ENCODE results near the gene SUDS3.
"Not testable (repeated sequence)": the region's sequence is repeated elsewhere in the genome, so short reads cannot be mapped to it uniquely, and the experiment has no call there.

The SUDS3 gene

DNA sequence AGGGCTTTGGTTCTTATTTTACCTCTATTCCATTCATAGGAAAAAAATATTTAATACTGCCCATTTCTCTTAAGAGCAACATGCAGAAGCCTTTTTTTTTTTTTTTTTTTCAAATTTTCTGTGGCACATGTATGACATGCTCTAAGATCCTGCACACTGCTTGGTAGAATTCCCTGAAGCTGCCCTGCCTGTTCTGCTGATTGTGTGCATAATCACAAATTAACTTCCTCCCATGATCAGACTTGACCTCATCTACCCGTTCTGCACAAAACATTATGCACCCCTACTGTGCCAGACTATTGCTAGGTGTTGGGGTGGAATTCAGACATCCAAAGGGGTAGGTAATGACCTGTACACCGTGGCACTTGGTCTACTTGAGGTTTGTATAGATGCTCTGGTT, 22.2 kb downstream of the SUDS3 start:
- no peak for DNase-seq

GRCh38 chr12:118398940-118399339, 22.6 kb downstream of the SUDS3 start:
- DNase-seq: no peak

- DNase-seq: no peak
Measured at GRCh38 chr12:118402251-118402650, 25.9 kb downstream of the SUDS3 start.

GRCh38 chr12:118404876-118405521, 28.6 kb downstream of the SUDS3 start:
- peak; percentile 64 for DNase-seq

- DNase-seq: not testable (repeated sequence)
Measured at GRCh38 chr12:118408241-118408640, 31.9 kb downstream of the SUDS3 start.

GRCh38 chr12:118409834-118410233, 33.5 kb downstream of the SUDS3 start:
- no peak for DNase-seq

GRCh38 chr12:118417942-118418341, 41.6 kb downstream of the SUDS3 start:
- DNase-seq: no peak

- DNase-seq: no peak
Measured at GRCh38 chr12:118418385-118419057, 42.2 kb downstream of the SUDS3 start.

DNA sequence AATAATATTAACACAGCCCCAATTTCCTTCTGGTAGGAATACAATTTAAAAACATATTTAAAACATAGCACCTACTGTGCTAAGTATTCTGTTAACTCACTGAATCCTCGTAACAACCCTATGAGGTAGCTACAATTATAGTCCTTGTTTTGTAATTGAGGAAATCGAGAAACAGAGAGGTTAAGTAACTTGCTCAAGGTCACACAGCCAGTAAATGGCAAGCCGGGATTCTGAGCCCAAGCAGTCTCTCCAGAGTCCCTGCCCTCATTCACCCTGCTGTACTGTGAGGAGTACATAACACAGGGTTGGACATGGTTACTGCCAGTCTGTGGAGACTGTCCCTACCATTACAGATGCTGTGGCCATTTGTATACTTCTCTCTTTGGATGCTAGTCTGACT, 44.3 kb downstream of the SUDS3 start:
- no peak for DNase-seq

GRCh38 chr12:118424884-118425283, 48.5 kb downstream of the SUDS3 start:
- DNase-seq: peak; percentile 5

DNA sequence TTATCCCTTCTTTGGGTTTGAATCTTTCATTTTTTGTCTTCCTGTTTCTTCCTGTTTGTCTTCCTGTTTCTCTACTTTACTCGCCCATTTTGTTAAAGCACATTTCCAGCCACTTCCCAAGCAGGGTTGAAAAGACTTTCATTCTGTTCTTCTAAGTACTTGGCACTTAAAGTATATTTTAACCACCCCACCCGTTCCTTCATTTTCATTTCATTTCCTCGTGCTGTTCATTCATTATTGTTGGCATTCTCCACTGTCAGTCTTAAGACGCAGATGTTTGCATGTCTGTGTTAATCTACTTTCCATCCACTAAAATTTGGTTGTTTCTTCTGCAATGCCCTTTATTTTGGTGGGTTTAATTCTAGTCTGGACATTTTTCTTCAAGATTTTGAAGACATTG, 49.0 kb downstream of the SUDS3 start:
- DNase-seq: no peak

- DNase-seq: no peak
Measured at GRCh38 chr12:118427819-118428218, 51.5 kb downstream of the SUDS3 start.

DNA sequence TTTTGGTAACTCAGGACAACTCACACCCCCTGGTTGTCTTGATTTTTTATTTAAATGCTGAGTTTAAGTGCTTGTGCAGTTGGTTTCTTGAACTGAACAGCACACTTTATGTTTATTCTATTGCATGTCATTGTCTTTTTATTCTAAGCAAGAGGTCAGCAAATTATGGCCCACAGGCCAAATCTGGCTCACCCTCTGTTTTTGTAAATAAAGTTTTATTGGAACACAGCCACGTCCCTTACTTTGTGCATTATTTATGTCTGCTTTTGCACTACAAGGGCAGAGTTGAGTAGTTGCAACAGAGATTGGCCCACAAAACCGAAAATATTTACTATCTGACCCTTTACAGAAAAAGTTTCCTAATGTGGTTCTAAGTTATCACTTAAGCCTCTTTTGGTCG, 52.3 kb downstream of the SUDS3 start:
- no peak for DNase-seq

DNA sequence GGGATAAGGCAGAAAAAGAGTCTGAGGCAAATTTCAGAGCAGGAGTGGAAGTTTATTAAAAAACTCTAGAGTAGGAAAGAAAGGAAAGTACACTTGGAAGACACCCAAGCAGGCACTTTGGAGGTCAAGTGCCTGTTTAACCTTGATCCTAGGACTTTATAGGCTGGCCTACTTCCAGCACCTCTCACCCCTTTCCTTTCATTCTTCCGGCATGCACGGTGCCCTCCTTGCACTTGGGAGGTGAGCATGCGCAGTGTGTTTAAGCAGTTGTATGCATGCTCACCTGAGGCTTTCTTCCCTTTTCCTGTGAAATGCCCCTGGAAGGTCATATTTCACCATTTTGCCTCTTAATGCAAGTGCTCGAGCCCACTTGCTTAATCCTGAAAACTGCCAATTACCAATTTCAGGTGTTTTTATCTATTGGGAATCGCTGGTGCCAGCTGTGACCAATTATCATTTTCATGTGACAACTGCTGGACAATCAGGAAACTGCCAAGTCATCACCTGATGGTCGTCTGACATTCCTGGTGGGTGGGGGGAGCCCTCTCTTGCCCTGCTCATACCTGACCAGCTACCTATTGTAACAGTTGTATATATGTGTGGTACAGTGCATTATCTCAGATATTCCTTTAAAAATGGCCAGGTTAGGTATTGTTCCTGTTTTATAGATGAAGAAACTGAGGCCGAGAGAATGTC, 53.5 kb downstream of the SUDS3 start:
- DNase-seq: no peak

DNA sequence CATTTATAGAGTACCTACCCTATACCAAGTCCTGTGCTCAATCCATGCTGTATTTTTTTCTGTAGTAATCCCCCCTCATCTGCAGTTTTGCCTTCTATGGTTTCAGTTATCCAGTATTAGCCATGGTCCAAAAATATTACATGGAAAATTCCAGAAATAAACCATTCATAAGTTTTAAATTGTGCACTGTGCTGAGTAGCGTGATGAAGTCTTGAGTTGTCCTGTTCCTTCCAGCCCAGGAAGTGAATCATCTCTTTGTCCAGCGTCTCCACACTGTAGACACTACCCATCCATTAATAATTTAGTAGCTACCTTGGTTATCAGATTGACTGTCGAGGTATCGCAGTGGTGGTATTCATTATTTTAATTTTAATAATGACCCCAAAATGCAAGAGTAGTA, 54.2 kb downstream of the SUDS3 start:
- DNase-seq: no peak

- no peak for DNase-seq
Measured at GRCh38 chr12:118432812-118433545, 56.6 kb downstream of the SUDS3 start.

DNA sequence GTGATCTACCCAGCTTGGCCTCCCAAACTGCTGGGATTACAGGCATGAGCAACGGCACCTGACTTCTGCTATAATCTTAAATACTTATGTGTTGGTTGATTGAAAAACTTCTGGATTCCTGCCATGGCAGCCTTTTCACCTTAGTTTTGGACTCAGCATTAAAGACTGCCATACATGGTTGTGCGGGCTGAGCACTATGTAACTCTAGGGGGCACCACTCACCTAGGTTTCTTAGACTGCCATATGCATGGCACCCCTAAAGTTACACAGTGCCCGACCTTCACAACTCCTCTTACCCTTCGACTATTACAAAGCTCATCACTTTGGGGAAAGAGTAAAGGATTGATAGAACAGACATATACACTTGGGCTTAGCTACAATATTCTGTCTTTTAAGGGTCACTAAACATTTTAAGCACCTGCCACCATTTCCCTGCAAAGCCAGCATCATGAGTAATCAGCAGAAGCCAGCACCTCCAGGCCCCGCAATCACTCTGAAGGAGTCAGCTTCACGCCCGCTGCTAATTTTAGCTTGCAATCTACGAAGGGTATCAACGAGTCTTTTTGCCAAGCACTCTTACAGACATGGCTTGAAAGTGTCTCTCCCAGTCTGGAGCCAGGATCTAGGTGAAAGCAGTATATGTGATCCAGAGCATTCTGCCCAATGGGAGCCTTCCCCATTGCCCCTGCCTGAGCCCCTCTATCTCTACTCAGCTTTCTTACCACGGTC, 59.8 kb downstream of the SUDS3 start:
- DNase-seq: peak; percentile 47

DNA sequence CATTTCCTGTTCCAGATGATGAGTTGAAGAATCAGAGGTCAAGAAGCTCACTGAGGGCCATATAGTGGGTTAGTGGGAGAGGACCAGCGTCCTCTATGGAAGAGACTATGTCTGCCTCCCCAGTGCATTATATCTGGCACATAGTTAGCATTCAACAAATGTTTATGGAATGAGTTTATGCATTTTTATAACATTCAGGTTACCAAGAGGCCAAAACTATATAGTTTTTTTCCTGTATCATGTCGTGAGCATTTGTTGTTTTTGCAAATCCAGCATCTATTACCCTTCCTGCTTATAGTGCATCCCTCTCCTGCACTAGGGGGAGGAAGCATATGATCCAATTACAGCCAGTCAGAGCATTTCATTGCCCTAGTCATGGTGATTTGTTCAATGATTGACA, 60.6 kb downstream of the SUDS3 start:
- DNase-seq: no peak

DNA sequence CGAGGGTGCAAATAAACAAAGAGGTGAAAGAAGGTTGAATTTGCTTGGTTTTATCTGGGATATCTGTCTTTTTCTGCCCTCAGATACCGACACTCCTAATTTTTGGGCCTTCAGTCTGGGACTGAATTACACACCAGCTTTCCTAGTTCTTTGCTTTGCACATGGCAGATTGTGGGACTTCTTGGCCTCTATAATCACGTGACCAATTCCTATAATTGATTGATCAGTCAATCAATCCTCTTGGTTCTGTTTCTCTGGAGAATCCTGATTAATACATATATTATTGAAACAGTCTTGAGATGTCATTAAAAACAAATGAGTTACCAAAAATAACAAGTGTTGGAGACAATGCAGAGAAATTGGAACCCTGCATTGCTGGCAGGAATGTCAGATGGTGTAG, 62.7 kb downstream of the SUDS3 start:
- DNase-seq: no peak

DNA sequence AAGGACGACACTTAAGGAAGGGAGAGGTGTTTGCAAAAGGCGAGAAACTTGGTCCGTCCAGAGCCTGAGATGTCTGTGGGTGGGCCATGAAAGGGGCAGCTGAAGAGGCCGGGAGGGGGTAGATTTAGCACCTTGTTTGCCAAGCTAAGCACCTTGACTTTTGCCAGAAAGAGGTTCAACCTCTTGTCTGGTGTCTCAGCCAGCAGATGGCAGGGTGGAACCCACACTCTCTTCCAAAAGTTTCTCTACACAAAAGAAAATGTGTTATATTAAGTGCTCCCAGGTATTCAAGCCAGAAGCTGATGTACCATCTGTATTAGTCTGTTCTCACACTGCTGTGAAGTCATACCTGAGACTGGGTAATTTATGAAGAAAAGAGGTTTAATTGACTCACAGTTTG, 69.9 kb downstream of the SUDS3 start:
- no peak for DNase-seq

- DNase-seq: no peak
Measured at GRCh38 chr12:118447181-118447580, 70.8 kb downstream of the SUDS3 start.

DNA sequence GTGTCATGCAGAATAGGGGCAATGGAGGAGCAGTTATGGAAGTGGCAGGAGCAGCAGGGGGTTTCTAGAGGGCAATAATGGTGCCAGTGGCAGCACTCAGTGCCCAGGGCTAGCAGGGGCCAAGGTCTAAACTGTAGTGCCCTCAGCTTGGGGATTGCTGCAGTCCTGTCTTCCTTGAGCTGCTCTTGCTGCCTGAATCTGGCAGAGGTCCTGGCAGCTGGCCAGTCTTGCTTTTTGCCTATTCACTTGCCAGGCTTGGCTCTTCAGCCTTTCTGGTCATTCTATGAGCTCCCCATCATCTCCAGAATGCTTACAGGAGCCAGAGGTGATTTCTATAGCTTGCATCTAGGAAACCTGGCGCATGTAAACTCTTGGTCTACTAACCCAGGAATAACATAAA, 72.0 kb downstream of the SUDS3 start:
- DNase-seq: no peak

DNA sequence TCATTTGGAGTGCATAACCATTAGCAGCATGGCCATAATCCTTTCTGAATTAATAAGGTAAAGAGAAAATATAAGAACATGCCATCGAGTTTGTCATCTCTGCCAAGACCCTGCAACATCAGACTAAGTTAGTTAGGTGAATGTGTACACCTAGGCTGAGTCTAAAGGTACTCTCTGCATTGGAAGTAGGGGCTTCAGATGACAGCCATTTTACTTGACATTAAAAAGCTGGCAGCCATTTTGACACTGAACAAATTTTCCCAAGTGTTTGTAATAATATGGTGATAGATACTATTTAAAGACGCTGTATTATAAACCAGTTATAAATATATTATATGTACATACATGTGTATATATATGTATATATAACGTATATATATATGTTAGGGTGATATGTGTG, 79.0 kb downstream of the SUDS3 start:
- no peak for DNase-seq

Data from NCI-H146 (cell line).